Neural progenitor cell (in vitro differentiated cells): ENCODE data around the gene SMYD3.

Experiments used
- CTCF ChIP-seq: fragments of 200-600 bp; sonication (generic); IDR thresholded peaks from 2 replicates; pipeline ENCODE4 v1.5.1; 2017; ENCODE audit warnings: antibody characterized with exemption, mild to moderate bottlenecking
- EZH2phosphoT487 ChIP-seq: fragments of 200-600 bp; sonication (generic); IDR thresholded peaks from 2 replicates; pipeline ENCODE4 v1.6.1; 2017; ENCODE audit warnings: antibody characterized with exemption

GRCh38 chr1:246051909-246052518 lies 455.1 kb downstream of the SMYD3 start:
- TF ChIP-seq CTCF (no peak), EZH2phosphoT487 (no peak)
